Tibial nerve (tissue), 4 donors: ENCODE data around the gene SARNP. TPM values are rescaled to one million over a fixed set of nuclear protein-coding genes. Genes with fewer than 3 reads are reported as not detected.

Experiments used
- DNase-seq, 2 donors: peaks; one replicate each; pipeline ENCODE4 v3.0.0-alpha.2; 2019; ENCODE audit warnings: low spot score in 2 of 2
- H3K27ac ChIP-seq, 4 donors: fragments of 200-600 bp; sonication (generic) in 3 of 4; one replicate each; pipeline ENCODE4 v1.5.1; 2017 to 2019; ENCODE audit warnings: mild to moderate bottlenecking in 1 of 4
- H3K27me3 ChIP-seq, 2 donors: fragments of 200-600 bp; sonication (generic) in 1 of 2; one replicate each; pipeline versions ENCODE4 v1.5.1 to v1.6.0; 2017 to 2019
- H3K36me3 ChIP-seq, 3 donors: fragments of 200-600 bp; sonication (generic); one replicate each; pipeline ENCODE4 v1.5.1; 2018 to 2019
- H3K4me1 ChIP-seq, 4 donors: fragments of 200-600 bp; sonication (generic) in 3 of 4; one replicate each; pipeline ENCODE4 v1.5.1; 2017 to 2019
- H3K4me3 ChIP-seq, 4 donors: fragments of 200-600 bp; sonication (generic) in 3 of 4; one replicate each; pipeline ENCODE4 v1.5.1; 2017 to 2019; ENCODE audit warnings: mild to moderate bottlenecking in 1 of 4, moderate library complexity in 1 of 4
- H3K9me3 ChIP-seq, 4 donors: fragments of 200-600 bp; sonication (generic) in 3 of 4; one replicate each; pipeline ENCODE4 v1.5.1; 2017 to 2019
- EP300 ChIP-seq, 2 donors: sonication (generic); formaldehyde crosslinking; IDR thresholded peaks; one replicate each; pipeline ENCODE4 v1.6.1; 2017; ENCODE audit warnings: antibody characterized with exemption in 2 of 2, mild to moderate bottlenecking in 1 of 2
- POLR2A ChIP-seq, 2 donors: fragments of 450-650 bp; IDR thresholded peaks; one replicate each; pipeline ENCODE4 v1.6.1; 2017; ENCODE audit warnings: antibody characterized with exemption in 2 of 2, mild to moderate bottlenecking in 2 of 2, moderate library complexity in 2 of 2
- WGBS, 2 donors: methylation state at CpG; one replicate each; pipeline ENCODE4 v1.1.5; 2018; 5-methylcytosine and 5-hydroxymethylcytosine counted together
- total RNA-seq, 4 donors: library from RNA; depleted of rRNA; stranded (reverse); fragments of >200 nt; gene quantifications; one replicate each; pipeline ENCODE4 v1.1.0, GENCODE V29; 2016
- TF ChIP-seq, protein P1 (sequence below), 5 experiments: fragments of 200-600 bp in 3 of 5; fragments of 450-650 bp in 2 of 5; sonication (generic) in 3 of 5; IDR thresholded peaks; one replicate each; pipeline ENCODE4 v1.5.1; 2016 to 2019; ENCODE audit warnings: antibody characterized with exemption in 5 of 5, mild to moderate bottlenecking in 3 of 5, moderate library complexity in 2 of 5

Gene SARNP
- total RNA-seq, 4 donors from 2014 or later, result 33.3 to 62.8 (median 52.8) TPM

- Histone ChIP-seq H3K27ac (no peak overlapping the region), H3K4me3 (no peak overlapping the region), H3K36me3 (no peaks in the 10 kb centered on the region), H3K27me3 (no peaks in the 10 kb centered on the region), H3K4me1 (no peaks in the 10 kb centered on the region), H3K9me3 (peaks cover 0 to 18% (median 5%) of the 10 kb centered on the region in 4 donors)
- whole genome bisulfite sequencing, 2 donors, result 90 to 95% methylated on average over 8 of the region's 8 CpGs
- DNase-seq, result no peak
- TF ChIP-seq, protein P1, sequence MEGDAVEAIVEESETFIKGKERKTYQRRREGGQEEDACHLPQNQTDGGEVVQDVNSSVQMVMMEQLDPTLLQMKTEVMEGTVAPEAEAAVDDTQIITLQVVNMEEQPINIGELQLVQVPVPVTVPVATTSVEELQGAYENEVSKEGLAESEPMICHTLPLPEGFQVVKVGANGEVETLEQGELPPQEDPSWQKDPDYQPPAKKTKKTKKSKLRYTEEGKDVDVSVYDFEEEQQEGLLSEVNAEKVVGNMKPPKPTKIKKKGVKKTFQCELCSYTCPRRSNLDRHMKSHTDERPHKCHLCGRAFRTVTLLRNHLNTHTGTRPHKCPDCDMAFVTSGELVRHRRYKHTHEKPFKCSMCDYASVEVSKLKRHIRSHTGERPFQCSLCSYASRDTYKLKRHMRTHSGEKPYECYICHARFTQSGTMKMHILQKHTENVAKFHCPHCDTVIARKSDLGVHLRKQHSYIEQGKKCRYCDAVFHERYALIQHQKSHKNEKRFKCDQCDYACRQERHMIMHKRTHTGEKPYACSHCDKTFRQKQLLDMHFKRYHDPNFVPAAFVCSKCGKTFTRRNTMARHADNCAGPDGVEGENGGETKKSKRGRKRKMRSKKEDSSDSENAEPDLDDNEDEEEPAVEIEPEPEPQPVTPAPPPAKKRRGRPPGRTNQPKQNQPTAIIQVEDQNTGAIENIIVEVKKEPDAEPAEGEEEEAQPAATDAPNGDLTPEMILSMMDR (IDR thresholded peaks at IDR 0.05), result no peak
- TF ChIP-seq EP300 (IDR thresholded peaks at IDR 0.05) (no peak), POLR2A (IDR thresholded peaks at IDR 0.05) (no peak)
Observed at GRCh38 chr12:55861396-55861795, 43.9 kb upstream of the SARNP start.

- Histone ChIP-seq H3K4me3 (no peak overlapping the region), H3K9me3 (no peaks in the 10 kb centered on the region), H3K36me3 (no peaks in the 10 kb centered on the region), H3K4me1 (peaks cover 0 to 34% (median 18%) of the 10 kb centered on the region in 4 donors), H3K27me3 (no peaks in the 10 kb centered on the region), H3K27ac (no peak overlapping the region)
- DNase-seq, result no peak
- TF ChIP-seq, protein P1 (IDR thresholded peaks at IDR 0.05), result no peak
- TF ChIP-seq EP300 (IDR thresholded peaks at IDR 0.05) (no peak), POLR2A (IDR thresholded peaks at IDR 0.05) (no peak)
- WGBS, 2 donors, result 68 to 73% methylated on average over 1 of the region's 1 CpG
Observed at GRCh38 chr12:55852740-55853139, 35.2 kb upstream of the SARNP start.

DNA sequence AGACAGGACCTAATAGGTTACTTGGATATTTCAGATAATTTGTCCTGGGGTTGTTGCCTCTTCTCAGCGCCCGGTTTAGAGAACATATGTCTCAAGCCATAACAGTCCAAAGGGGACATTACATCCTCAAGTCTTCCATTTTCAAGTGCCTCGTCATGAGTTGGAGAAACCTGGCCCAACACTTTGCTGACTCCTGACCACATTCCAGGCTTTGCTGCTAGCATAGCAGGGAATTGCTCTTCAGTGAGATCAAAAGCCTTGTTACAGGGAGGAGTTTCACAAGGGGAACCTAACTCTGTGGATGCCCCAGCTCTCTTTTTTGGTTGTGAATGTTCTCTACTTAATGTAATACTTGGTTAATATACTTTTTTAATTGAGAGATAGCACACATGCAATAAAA is 33.4 kb upstream of the SARNP start:
- Histone ChIP-seq H3K36me3 (no peaks in the 10 kb centered on the region), H3K9me3 (no peaks in the 10 kb centered on the region), H3K27me3 (no peaks in the 10 kb centered on the region), H3K4me1 (peaks cover 0 to 51% (median 31%) of the 10 kb centered on the region in 4 donors), H3K27ac (peak overlapping the region; percentile 43 to 99 (median 92)), H3K4me3 (no peak overlapping the region)
- no peak for DNase-seq
- TF ChIP-seq EP300 (IDR thresholded peaks at IDR 0.05) (no peak), POLR2A (IDR thresholded peaks at IDR 0.05) (no peak)
- TF ChIP-seq, protein P1 (IDR thresholded peaks at IDR 0.05), result no peak
- WGBS, 2 donors, result 70 to 73% methylated on average over 3 of the region's 3 CpGs

- DNase-seq, result no peak
- TF ChIP-seq EP300 (IDR thresholded peaks at IDR 0.05) (no peak), POLR2A (IDR thresholded peaks at IDR 0.05) (no peak)
- TF ChIP-seq, protein P1 (IDR thresholded peaks at IDR 0.05), result no peak
- Histone ChIP-seq H3K4me1 (peaks cover 0 to 56% (median 33%) of the 10 kb centered on the region in 4 donors), H3K27me3 (no peaks in the 10 kb centered on the region), H3K36me3 (no peaks in the 10 kb centered on the region), H3K27ac (peak overlapping the region; percentile 43 to 99 (median 92)), H3K9me3 (no peaks in the 10 kb centered on the region), H3K4me3 (no peak overlapping the region)
- WGBS, 2 donors, result 15 to 29% methylated on average over 1 of the region's 1 CpG
Observed at GRCh38 chr12:55850401-55850800, 32.9 kb upstream of the SARNP start.

DNA sequence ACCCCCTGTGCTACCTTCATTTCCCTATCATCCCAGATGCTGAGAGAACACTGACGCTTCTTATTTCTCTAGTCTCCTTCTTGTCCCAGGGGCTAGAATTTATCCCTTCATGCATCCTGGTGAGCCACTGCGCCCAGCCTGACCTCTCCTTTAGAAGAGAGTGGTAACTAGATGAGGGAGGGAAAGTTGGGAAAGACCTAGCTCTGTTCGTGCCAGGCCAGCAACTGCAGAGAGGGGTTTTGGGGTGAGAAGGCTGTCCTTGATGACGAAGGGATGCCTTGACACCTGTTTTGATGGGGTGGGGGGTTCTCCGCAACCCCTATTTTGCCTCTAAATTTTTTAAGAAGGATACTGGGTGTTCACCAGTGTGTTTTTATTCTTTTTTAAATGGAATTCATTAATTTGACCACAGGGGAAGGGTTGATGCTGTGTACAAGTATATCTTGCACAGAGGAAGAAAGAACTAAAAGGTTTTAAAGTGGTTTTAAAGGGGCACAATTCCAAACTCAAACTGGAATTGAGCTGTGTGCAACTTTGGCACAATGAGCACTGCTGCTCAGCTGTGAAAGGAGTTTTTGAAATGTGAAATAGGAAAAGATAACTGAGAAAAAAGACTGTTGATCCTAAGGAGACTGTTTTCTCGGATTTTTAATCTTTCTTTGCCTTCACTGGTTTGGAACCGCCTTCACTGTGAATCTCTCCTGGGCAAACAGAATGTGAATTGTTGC is 32.3 kb upstream of the SARNP start:
- no peak overlapping the region for H3K4me3 ChIP-seq
- no peaks in the 10 kb centered on the region for H3K36me3 ChIP-seq
- H3K27me3 ChIP-seq, result no peaks in the 10 kb centered on the region
- H3K9me3 ChIP-seq, result no peaks in the 10 kb centered on the region
- WGBS, 2 donors, result 58 to 59% methylated on average over 7 of the region's 7 CpGs
- TF ChIP-seq, protein P1 (IDR thresholded peaks at IDR 0.05), result no peak
- TF ChIP-seq POLR2A (IDR thresholded peaks at IDR 0.05) (no peak), EP300 (IDR thresholded peaks at IDR 0.05) (no peak)
- no peak for DNase-seq
- H3K27ac ChIP-seq, result peak overlapping the region; percentile 43 to 99 (median 92)
- H3K4me1 ChIP-seq, result peaks cover 0 to 57% (median 33%) of the 10 kb centered on the region in 4 donors
